Breast epithelium (tissue), 3 donors: Measurements from ENCODE around the gene CFLAR.

Source experiments
- CTCF ChIP-seq, 3 donors: fragments of 450-650 bp; IDR thresholded peaks; one replicate each; pipeline ENCODE4 v1.5.1; 2016 to 2017; ENCODE audit warnings: antibody characterized with exemption in 3 of 3, mild to moderate bottlenecking in 3 of 3, moderate library complexity in 3 of 3
- POLR2AphosphoS5 ChIP-seq, 3 donors: sonication (generic); formaldehyde crosslinking; IDR thresholded peaks; one replicate each; pipeline ENCODE4 v1.6.1; 2017; ENCODE audit warnings: antibody characterized with exemption in 3 of 3

- no peak for TF ChIP-seq CTCF (IDR thresholded peaks at IDR 0.05)
- no peak for TF ChIP-seq POLR2AphosphoS5 (IDR thresholded peaks at IDR 0.05)
Observed at GRCh38 chr2:201110615-201111014, 5.3 kb upstream of the CFLAR start.
